Epithelial cell of proximal tubule (primary cell): Measurements from ENCODE around the gene PPP3R2. TPM values are rescaled to one million over a fixed set of nuclear protein-coding genes. Genes with fewer than 3 reads are reported as not detected.

ENCODE experiments used
- DNase-seq: peaks from one replicate; pipeline ENCODE4 v3.0.0-alpha.2; 2011; ENCODE audit warnings: low read depth
- H3K4me3 ChIP-seq: 2 replicates; pipeline ENCODE4 v1.5.1; 2011; ENCODE audit warnings: low read depth, mild to moderate bottlenecking, low read length
- total RNA-seq: library from RNA; depleted of rRNA; stranded (reverse); fragments of >200 nt; gene quantifications from 2 replicates; pipeline ENCODE4 v1.2.3, GENCODE V29; 2015
- TF ChIP-seq, protein P1 (sequence below): conservative IDR thresholded peaks from 2 replicates; pipeline ENCODE4 v1.5.1; 2012; ENCODE audit warnings: low read depth, mild to moderate bottlenecking, low read length

Gene PPP3R2
- total RNA-seq, 1 donor from 2014 or later = not detected

DNA sequence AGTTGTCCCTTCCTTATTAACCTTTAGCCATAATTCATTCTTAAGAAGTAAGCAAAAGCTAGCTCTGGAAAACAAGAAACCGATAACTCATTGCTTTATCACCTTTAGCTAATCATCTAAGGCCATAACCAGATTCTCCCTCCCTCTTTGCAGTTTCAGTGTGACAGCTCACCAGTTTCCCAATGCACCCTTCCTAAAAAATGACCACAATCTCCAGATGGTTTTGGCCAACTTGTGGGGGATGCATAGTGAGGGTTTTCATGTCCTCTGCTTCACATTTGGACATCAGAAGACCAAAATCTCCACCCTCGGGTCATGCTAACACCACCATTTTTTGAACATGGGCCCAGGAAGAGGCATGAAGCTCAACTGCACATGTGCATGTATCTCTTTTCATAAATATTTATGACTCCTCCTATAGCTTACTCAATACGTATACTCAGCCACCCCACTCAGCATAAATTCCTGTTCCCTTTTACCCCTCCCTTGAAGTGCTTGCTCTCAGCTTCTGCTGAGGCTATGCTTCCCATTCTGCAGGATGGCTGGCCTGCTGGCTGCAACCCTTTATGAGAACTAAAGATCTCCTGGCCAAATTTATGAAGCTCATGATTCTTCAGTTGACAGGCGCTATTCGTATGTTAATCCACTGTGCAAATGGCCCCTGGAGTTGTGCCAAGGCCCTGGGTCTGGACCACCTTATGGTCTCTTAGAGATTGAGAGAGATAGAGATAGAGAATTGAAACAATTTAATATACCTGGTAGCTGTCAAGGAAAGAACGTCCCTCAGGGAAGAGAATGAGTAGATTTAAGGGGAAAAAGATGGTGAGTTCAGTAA is 14.8 kb downstream of the PPP3R2 start:
- no peak for DNase-seq
- H3K4me3 ChIP-seq = no peak overlapping the region
- TF ChIP-seq, protein P1, sequence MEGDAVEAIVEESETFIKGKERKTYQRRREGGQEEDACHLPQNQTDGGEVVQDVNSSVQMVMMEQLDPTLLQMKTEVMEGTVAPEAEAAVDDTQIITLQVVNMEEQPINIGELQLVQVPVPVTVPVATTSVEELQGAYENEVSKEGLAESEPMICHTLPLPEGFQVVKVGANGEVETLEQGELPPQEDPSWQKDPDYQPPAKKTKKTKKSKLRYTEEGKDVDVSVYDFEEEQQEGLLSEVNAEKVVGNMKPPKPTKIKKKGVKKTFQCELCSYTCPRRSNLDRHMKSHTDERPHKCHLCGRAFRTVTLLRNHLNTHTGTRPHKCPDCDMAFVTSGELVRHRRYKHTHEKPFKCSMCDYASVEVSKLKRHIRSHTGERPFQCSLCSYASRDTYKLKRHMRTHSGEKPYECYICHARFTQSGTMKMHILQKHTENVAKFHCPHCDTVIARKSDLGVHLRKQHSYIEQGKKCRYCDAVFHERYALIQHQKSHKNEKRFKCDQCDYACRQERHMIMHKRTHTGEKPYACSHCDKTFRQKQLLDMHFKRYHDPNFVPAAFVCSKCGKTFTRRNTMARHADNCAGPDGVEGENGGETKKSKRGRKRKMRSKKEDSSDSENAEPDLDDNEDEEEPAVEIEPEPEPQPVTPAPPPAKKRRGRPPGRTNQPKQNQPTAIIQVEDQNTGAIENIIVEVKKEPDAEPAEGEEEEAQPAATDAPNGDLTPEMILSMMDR = no peak

- no peak for DNase-seq
- TF ChIP-seq, protein P1 = no peak
- no peak overlapping the region for H3K4me3 ChIP-seq
Measured at GRCh38 chr9:101578378-101578777, 16.4 kb downstream of the PPP3R2 start.

GRCh38 chr9:101574731-101575333 is 19.9 kb downstream of the PPP3R2 start:
- TF ChIP-seq, protein P1 = no peak
- no peak for DNase-seq

DNA sequence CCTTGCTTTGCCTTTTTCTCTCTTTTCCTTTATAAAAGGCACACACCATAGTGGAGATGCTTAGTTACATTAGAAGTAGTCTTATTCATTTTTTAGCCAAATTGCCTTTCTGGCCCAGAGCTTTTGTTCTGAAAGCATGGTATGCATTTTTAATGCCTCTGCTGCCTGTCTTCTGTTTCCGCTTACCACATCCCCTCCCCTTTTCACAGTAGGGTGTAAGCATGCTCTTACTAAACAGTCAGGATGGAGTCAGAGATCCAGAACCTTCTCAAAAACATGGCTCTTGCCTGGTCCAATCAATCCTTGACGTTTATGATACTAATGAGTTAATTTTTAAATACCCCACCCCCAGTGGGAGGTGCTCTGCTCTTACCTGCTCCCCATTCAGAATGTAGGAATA is 22.5 kb downstream of the PPP3R2 start:
- DNase-seq = no peak
- TF ChIP-seq, protein P1 = no peak
- H3K4me3 ChIP-seq = no peak overlapping the region

More at GRCh38 chr9:101574731-101575333, 19.9 kb downstream of the PPP3R2 start:
- no peak overlapping the region for H3K4me3 ChIP-seq

DNA sequence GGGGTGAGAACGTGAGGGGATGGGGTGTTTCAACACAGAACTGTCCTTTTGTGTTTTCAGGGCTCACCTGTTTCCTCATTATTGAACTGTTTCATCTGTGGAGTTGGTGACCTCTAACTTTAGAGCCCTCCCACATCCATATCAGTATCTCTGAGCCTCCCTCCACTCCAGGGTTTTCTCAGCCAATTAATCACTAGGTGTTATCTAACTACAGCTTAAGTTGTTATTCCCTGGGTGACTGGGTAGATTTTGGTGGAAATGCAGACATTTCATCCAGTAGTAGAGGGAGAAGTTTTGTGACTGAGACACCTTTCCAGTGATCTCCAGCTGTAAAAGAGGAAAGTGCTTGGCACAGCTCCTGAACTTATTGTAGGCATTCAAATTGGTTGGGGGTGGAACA is 23.7 kb downstream of the PPP3R2 start:
- no peak overlapping the region for H3K4me3 ChIP-seq

GRCh38 chr9:101569741-101570501 is 24.8 kb downstream of the PPP3R2 start:
- no peak for DNase-seq
- H3K4me3 ChIP-seq = no peak overlapping the region
- TF ChIP-seq, protein P1 = no peak

More for the DNA sequence above, 23.7 kb downstream of the PPP3R2 start:
- TF ChIP-seq, protein P1 = no peak
- DNase-seq = no peak
